ENCODE results near the gene PRLHR. TPM values are rescaled to one million over a fixed set of nuclear protein-coding genes. Genes with fewer than 3 reads are reported as not detected.

PRLHR gene
- not detected in 2 replicates for polyA plus RNA-seq (2013)

GRCh38 chr10:118595598-118596425, at the start of gene PRLHR:
TSS of gene PRLHR (minus strand) at chr10:118595648. CDS start at chr10:118595244, 404 bp downstream.
- no peak within 1 kb of the TSS for H2BK12ac ChIP-seq (ENCODE audit: low read length)
- H3K79me1 ChIP-seq (ENCODE audit: low read length) = no peaks in the 10 kb centered on the region
- peak within 1 kb of the TSS; percentile 46 for H3K4me3 ChIP-seq (ENCODE audit: low read depth, low read length)
- no peak within 1 kb of the TSS for H2AK5ac ChIP-seq (ENCODE audit: low read length)
- no peak within 1 kb of the TSS for H3K9ac ChIP-seq (ENCODE audit: low read length)
- H2BK5ac ChIP-seq (ENCODE audit: low read depth, low read length, poor library complexity) = no peak within 1 kb of the TSS
- H2AFZ ChIP-seq (ENCODE audit: insufficient read depth, low read length, poor library complexity) = no peak within 1 kb of the TSS
- H3K14ac ChIP-seq (ENCODE audit: low read length) = no peak within 1 kb of the TSS
- no peak within 1 kb of the TSS for H4K12ac ChIP-seq (ENCODE audit: low read depth, low read length)
- no peaks in the 10 kb centered on the region for H3K36me3 ChIP-seq (ENCODE audit: control insufficient read depth in 1 of 2, insufficient read depth in 2 of 2, low read length in 2 of 2)
- H3K79me2 ChIP-seq (ENCODE audit: control insufficient read depth, insufficient read depth, low read length, poor library complexity) = no peaks in the 10 kb centered on the region
- H3K18ac ChIP-seq (ENCODE audit: low read length) = no peak within 1 kb of the TSS
- H2BK120ac ChIP-seq (ENCODE audit: insufficient read depth, low read length, poor library complexity) = no peak within 1 kb of the TSS
- H4K91ac ChIP-seq (ENCODE audit: low read depth, low read length) = no peak within 1 kb of the TSS
- H4K8ac ChIP-seq (ENCODE audit: low read depth, low read length) = no peak within 1 kb of the TSS
- H3K4me2 ChIP-seq (ENCODE audit: low read length) = peak within 1 kb of the TSS; percentile 48
- H3K9me3 ChIP-seq (ENCODE audit: insufficient read depth, low read depth, low read length) = peaks cover 17% of the 10 kb centered on the region
- H3K27ac ChIP-seq (ENCODE audit: low read depth, low read length) = no peak within 1 kb of the TSS
- no peak within 1 kb of the TSS for H3K4ac ChIP-seq (ENCODE audit: low read depth, low read length)
- no CpG with 5 or more reads among the region's 52 CpGs for WGBS (ENCODE audit: extremely low coverage, insufficient coverage, insufficient read length)
- peaks cover 27% of the 10 kb centered on the region for H3K27me3 ChIP-seq (ENCODE audit: insufficient read depth, low read length)
- DNase-seq = peak in 1 of 2 donors; percentile 15
- no peak within 1 kb of the TSS for H3K23ac ChIP-seq (ENCODE audit: low read length)
- peaks cover 0 to 3% of the 10 kb centered on the region in 2 experiments for H3K4me1 ChIP-seq (ENCODE audit: control insufficient read depth in 1 of 2, insufficient read depth in 2 of 2, low read length in 2 of 2)

GRCh38 chr10:118642228-118642627, 46.8 kb upstream of the PRLHR start:
- H4K12ac ChIP-seq (ENCODE audit: low read depth, low read length) = no peak overlapping the region
- H3K36me3 ChIP-seq (ENCODE audit: control insufficient read depth in 1 of 2, insufficient read depth in 2 of 2, low read length in 2 of 2) = no peaks in the 10 kb centered on the region
- no peak overlapping the region for H3K4me3 ChIP-seq (ENCODE audit: low read depth, low read length)
- H3K18ac ChIP-seq (ENCODE audit: low read length) = no peak overlapping the region
- no peaks in the 10 kb centered on the region for H3K79me1 ChIP-seq (ENCODE audit: low read length)
- no peak overlapping the region for H2BK120ac ChIP-seq (ENCODE audit: insufficient read depth, low read length, poor library complexity)
- H4K91ac ChIP-seq (ENCODE audit: low read depth, low read length) = no peak overlapping the region
- H3K23ac ChIP-seq (ENCODE audit: low read length) = no peak overlapping the region
- no peak overlapping the region for H3K9ac ChIP-seq (ENCODE audit: low read length)
- H3K4me2 ChIP-seq (ENCODE audit: low read length) = no peak overlapping the region
- H3K4ac ChIP-seq (ENCODE audit: low read depth, low read length) = no peak overlapping the region
- no peak overlapping the region for H2AK5ac ChIP-seq (ENCODE audit: low read length)
- H4K8ac ChIP-seq (ENCODE audit: low read depth, low read length) = no peak overlapping the region
- no CpG with 5 or more reads among the region's 2 CpGs for WGBS (ENCODE audit: extremely low coverage, insufficient coverage, insufficient read length)
- no peaks in the 10 kb centered on the region for H3K79me2 ChIP-seq (ENCODE audit: control insufficient read depth, insufficient read depth, low read length, poor library complexity)
- H3K9me3 ChIP-seq (ENCODE audit: insufficient read depth, low read depth, low read length) = peaks cover 15% of the 10 kb centered on the region
- H2BK12ac ChIP-seq (ENCODE audit: low read length) = no peak overlapping the region
- no peak overlapping the region for H3K14ac ChIP-seq (ENCODE audit: low read length)
- H2AFZ ChIP-seq (ENCODE audit: insufficient read depth, low read length, poor library complexity) = no peak overlapping the region
- no peaks in the 10 kb centered on the region for H3K27me3 ChIP-seq (ENCODE audit: insufficient read depth, low read length)
- no peaks in the 10 kb centered on the region for H3K4me1 ChIP-seq (ENCODE audit: control insufficient read depth in 1 of 2, insufficient read depth in 2 of 2, low read length in 2 of 2)
- no peak for DNase-seq
- no peak overlapping the region for H2BK5ac ChIP-seq (ENCODE audit: low read depth, low read length, poor library complexity)
- H3K27ac ChIP-seq (ENCODE audit: low read depth, low read length) = no peak overlapping the region

GRCh38 chr10:118638680-118639079, 43.2 kb upstream of the PRLHR start:
- Histone ChIP-seq H2AFZ (ENCODE audit: insufficient read depth, low read length, poor library complexity) (no peak overlapping the region), H4K12ac (ENCODE audit: low read depth, low read length) (no peak overlapping the region), H3K4me3 (ENCODE audit: low read depth, low read length) (no peak overlapping the region), H3K9me3 (ENCODE audit: insufficient read depth, low read depth, low read length) (peaks cover 15% of the 10 kb centered on the region), H4K8ac (ENCODE audit: low read depth, low read length) (no peak overlapping the region), H3K23ac (ENCODE audit: low read length) (no peak overlapping the region), H2BK12ac (ENCODE audit: low read length) (no peak overlapping the region), H2AK5ac (ENCODE audit: low read length) (no peak overlapping the region), H3K14ac (ENCODE audit: low read length) (no peak overlapping the region), H3K4me2 (ENCODE audit: low read length) (no peak overlapping the region), H4K91ac (ENCODE audit: low read depth, low read length) (no peak overlapping the region), H2BK5ac (ENCODE audit: low read depth, low read length, poor library complexity) (no peak overlapping the region), H3K9ac (ENCODE audit: low read length) (no peak overlapping the region), H3K27ac (ENCODE audit: low read depth, low read length) (no peak overlapping the region), H3K18ac (ENCODE audit: low read length) (no peak overlapping the region), H3K79me1 (ENCODE audit: low read length) (no peaks in the 10 kb centered on the region), H3K79me2 (ENCODE audit: control insufficient read depth, insufficient read depth, low read length, poor library complexity) (no peaks in the 10 kb centered on the region), H2BK120ac (ENCODE audit: insufficient read depth, low read length, poor library complexity) (no peak overlapping the region), H3K36me3 (ENCODE audit: control insufficient read depth in 1 of 2, insufficient read depth in 2 of 2, low read length in 2 of 2) (no peaks in the 10 kb centered on the region), H3K4me1 (ENCODE audit: control insufficient read depth in 1 of 2, insufficient read depth in 2 of 2, low read length in 2 of 2) (no peaks in the 10 kb centered on the region), H3K4ac (ENCODE audit: low read depth, low read length) (no peak overlapping the region), H3K27me3 (ENCODE audit: insufficient read depth, low read length) (no peaks in the 10 kb centered on the region)
- DNase-seq = no peak
- no CpG with 5 or more reads among the region's 9 CpGs for WGBS (ENCODE audit: extremely low coverage, insufficient coverage, insufficient read length)

GRCh38 chr10:118635674-118636402, 40.4 kb upstream of the PRLHR start:
- H2BK12ac ChIP-seq (ENCODE audit: low read length) = no peak overlapping the region

More at GRCh38 chr10:118635674-118636402, 40.4 kb upstream of the PRLHR start:
- no peaks in the 10 kb centered on the region for H3K79me1 ChIP-seq (ENCODE audit: low read length)
- no peak overlapping the region for H3K4me3 ChIP-seq (ENCODE audit: low read depth, low read length)
- H3K27ac ChIP-seq (ENCODE audit: low read depth, low read length) = no peak overlapping the region
- no peak overlapping the region for H2AK5ac ChIP-seq (ENCODE audit: low read length)
- no peak overlapping the region for H3K14ac ChIP-seq (ENCODE audit: low read length)
- no peaks in the 10 kb centered on the region for H3K79me2 ChIP-seq (ENCODE audit: control insufficient read depth, insufficient read depth, low read length, poor library complexity)
- no peak overlapping the region for H3K4me2 ChIP-seq (ENCODE audit: low read length)
- H3K36me3 ChIP-seq (ENCODE audit: control insufficient read depth in 1 of 2, insufficient read depth in 2 of 2, low read length in 2 of 2) = no peaks in the 10 kb centered on the region
- H4K12ac ChIP-seq (ENCODE audit: low read depth, low read length) = no peak overlapping the region
- H3K27me3 ChIP-seq (ENCODE audit: insufficient read depth, low read length) = no peaks in the 10 kb centered on the region
- H4K8ac ChIP-seq (ENCODE audit: low read depth, low read length) = no peak overlapping the region
- no peak overlapping the region for H3K23ac ChIP-seq (ENCODE audit: low read length)
- no peak overlapping the region for H2BK5ac ChIP-seq (ENCODE audit: low read depth, low read length, poor library complexity)
- WGBS (ENCODE audit: extremely low coverage, insufficient coverage, insufficient read length) = no CpG with 5 or more reads among the region's 4 CpGs
- no peak overlapping the region for H3K9ac ChIP-seq (ENCODE audit: low read length)
- no peak overlapping the region for H4K91ac ChIP-seq (ENCODE audit: low read depth, low read length)
- peaks cover 4% of the 10 kb centered on the region for H3K9me3 ChIP-seq (ENCODE audit: insufficient read depth, low read depth, low read length)
- no peak for DNase-seq
- H3K4ac ChIP-seq (ENCODE audit: low read depth, low read length) = no peak overlapping the region
- H2AFZ ChIP-seq (ENCODE audit: insufficient read depth, low read length, poor library complexity) = no peak overlapping the region
- no peaks in the 10 kb centered on the region for H3K4me1 ChIP-seq (ENCODE audit: control insufficient read depth in 1 of 2, insufficient read depth in 2 of 2, low read length in 2 of 2)
- H3K18ac ChIP-seq (ENCODE audit: low read length) = no peak overlapping the region
- H2BK120ac ChIP-seq (ENCODE audit: insufficient read depth, low read length, poor library complexity) = no peak overlapping the region

All from trophoblast cell (in vitro differentiated cells and primary cell).